Ovary (tissue), 9 donors: ENCODE results near the gene SEMA6C. TPM values are rescaled to one million over a fixed set of nuclear protein-coding genes. Genes with fewer than 3 reads are reported as not detected.
A peak's percentile ranks its signal among the peaks of the same experiment; 100 is the strongest.

Source experiments
- DNase-seq, 5 donors: peaks; one replicate each; pipeline ENCODE4 v3.0.0-alpha.2; 2019 to 2020
- H3K27ac ChIP-seq, 2 donors: fragments of 200-600 bp; one replicate each; pipeline versions ENCODE4 v1.5.1 to v1.8.0; 2019 to 2022
- H3K27me3 ChIP-seq: fragments of 200-600 bp; one replicate; pipeline ENCODE4 v1.8.0; 2022
- H3K36me3 ChIP-seq: fragments of 200-600 bp; sonication (generic); one replicate; pipeline ENCODE4 v1.5.1; 2019
- H3K4me1 ChIP-seq: one replicate; pipeline ENCODE4 v1.8.1; 2013; ENCODE audit warnings: mild to moderate bottlenecking, moderate library complexity; ENCODE audit not compliant: insufficient read depth
- H3K4me3 ChIP-seq: fragments of 200-600 bp; sonication (generic); one replicate; pipeline ENCODE4 v1.5.1; 2017
- H3K9me3 ChIP-seq, 2 donors: fragments of 200-600 bp in 1 of 2; sonication (generic) in 1 of 2; one replicate each; pipeline versions ENCODE4 v1.5.1 to v1.8.1; 2013 to 2019; ENCODE audit warnings: mild to moderate bottlenecking in 1 of 2, moderate library complexity in 1 of 2
- EP300 ChIP-seq: sonication (generic); formaldehyde crosslinking; IDR thresholded peaks from one replicate; pipeline ENCODE4 v1.6.1; 2017; ENCODE audit warnings: antibody characterized with exemption
- POLR2A ChIP-seq: fragments of 450-650 bp; IDR thresholded peaks from one replicate; pipeline ENCODE4 v1.6.1; 2017; ENCODE audit warnings: antibody characterized with exemption, mild to moderate bottlenecking, moderate library complexity
- WGBS, 3 donors: extraction: QIAGEN DNeasy Blood & Tissue Kit in 1 of 3; methylation state at CpG; one replicate each; pipeline versions ENCODE4 v1.1.5 to v1.1.7; 2013 to 2017; 5-methylcytosine and 5-hydroxymethylcytosine counted together
- intact Hi-C, 4 donors: fragments of 100-400 bp; cut with DNase I; formaldehyde crosslinking; loops; one replicate each; pipeline versions ENCODE4 v1.11.0 to v1.15.1; 2022 to 2023
- polyA plus RNA-seq, 2 donors: library from polyadenylated mRNA; stranded (reverse); fragments of 200-250 nt in 1 of 2; fragments of 350-450 nt in 1 of 2; fragmentation: Illumina TruSeq in 1 of 2; extraction: RNeasy Lipid Tissue Mini Kit (QIAGEN cat#74804) in 1 of 2; gene quantifications; one replicate each; pipeline ENCODE4 v1.2.3, GENCODE V29; 2013 to 2014
- total RNA-seq, 7 donors: library from RNA; depleted of rRNA in 2 of 7; stranded (reverse); fragments of >200 nt in 2 of 7; fragmentation: NEBNext Ultra II Directional in 3 of 7; extraction: Animal tissue kit (Norgen Biotek cat#: 25700) in 3 of 7; gene quantifications; one replicate each; pipeline versions ENCODE4 v1.1.0 to v1.2.4, GENCODE V29; 2016 to 2023
- TF ChIP-seq, protein P1 (sequence below), 3 donors: fragments of 450-650 bp in 2 of 3; fragments of 200-600 bp in 1 of 3; IDR thresholded peaks; one replicate each; pipeline versions ENCODE4 v1.5.1 to v1.8.0; 2016 to 2022; ENCODE audit warnings: antibody characterized with exemption in 3 of 3, mild to moderate bottlenecking in 1 of 3
- donor health status: DM: no; HTN: no; CAD: no; lungs with moderate emphysema.
- donor health status: DM: no; HTN: no; CAD: no.
- donor health status: Bipolar disorder and iron deficiency.
- donor health status: DM: yes; HTN: yes; CAD: no.
- donor health status: DM: no; HTN: no; CAD: no.
- donor health status: DM: yes; HTN: yes; CAD: no.

The SEMA6C gene
- total and polyA plus RNA-seq, 9 donors, result 5.0 to 18.0 (median 13.4) TPM

DNA sequence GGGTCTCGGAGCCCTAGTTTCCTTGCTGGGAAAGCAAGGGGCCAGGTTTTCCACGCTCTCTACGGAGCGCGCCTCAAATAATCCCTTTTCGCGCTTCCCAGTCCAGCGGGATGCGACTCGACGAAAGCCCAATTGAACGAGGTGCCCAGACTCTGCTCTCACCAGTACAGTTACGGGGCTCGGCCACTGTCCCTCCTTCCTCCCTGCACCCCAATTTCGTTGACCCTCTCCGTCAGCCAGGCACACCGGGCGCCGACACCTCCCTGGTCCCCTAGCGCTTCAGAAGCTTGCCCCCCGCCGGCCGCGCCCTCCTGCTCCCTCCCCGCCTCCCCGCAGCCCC lies 389 bp downstream of the SEMA6C start:
- TF ChIP-seq, protein P1, sequence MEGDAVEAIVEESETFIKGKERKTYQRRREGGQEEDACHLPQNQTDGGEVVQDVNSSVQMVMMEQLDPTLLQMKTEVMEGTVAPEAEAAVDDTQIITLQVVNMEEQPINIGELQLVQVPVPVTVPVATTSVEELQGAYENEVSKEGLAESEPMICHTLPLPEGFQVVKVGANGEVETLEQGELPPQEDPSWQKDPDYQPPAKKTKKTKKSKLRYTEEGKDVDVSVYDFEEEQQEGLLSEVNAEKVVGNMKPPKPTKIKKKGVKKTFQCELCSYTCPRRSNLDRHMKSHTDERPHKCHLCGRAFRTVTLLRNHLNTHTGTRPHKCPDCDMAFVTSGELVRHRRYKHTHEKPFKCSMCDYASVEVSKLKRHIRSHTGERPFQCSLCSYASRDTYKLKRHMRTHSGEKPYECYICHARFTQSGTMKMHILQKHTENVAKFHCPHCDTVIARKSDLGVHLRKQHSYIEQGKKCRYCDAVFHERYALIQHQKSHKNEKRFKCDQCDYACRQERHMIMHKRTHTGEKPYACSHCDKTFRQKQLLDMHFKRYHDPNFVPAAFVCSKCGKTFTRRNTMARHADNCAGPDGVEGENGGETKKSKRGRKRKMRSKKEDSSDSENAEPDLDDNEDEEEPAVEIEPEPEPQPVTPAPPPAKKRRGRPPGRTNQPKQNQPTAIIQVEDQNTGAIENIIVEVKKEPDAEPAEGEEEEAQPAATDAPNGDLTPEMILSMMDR (IDR thresholded peaks at IDR 0.05), result no peak
- TF ChIP-seq EP300 (no peak), POLR2A (no peak)
- no peak for DNase-seq
- Histone ChIP-seq H3K4me1 (peaks cover 8% of the 10 kb centered on the region), H3K36me3 (no peaks in the 10 kb centered on the region), H3K4me3 (peak overlapping the region; percentile 45), H3K27me3 (no peaks in the 10 kb centered on the region), H3K9me3 (no peaks in the 10 kb centered on the region), H3K27ac (peak overlapping the region; percentile 41 to 77)
- intact Hi-C loops, result loop anchor here in 2 of 4 donors (5.0 to 10.0 kb wide), 2 partner anchors 71 to 74 kb away; partner anchors contain the start of gene GABPB2 (in 2 of the 2)
- WGBS, 3 donors, result 0 to 1% (median 0%) methylated on average over 21 to 26 of the region's 26 CpGs

DNA sequence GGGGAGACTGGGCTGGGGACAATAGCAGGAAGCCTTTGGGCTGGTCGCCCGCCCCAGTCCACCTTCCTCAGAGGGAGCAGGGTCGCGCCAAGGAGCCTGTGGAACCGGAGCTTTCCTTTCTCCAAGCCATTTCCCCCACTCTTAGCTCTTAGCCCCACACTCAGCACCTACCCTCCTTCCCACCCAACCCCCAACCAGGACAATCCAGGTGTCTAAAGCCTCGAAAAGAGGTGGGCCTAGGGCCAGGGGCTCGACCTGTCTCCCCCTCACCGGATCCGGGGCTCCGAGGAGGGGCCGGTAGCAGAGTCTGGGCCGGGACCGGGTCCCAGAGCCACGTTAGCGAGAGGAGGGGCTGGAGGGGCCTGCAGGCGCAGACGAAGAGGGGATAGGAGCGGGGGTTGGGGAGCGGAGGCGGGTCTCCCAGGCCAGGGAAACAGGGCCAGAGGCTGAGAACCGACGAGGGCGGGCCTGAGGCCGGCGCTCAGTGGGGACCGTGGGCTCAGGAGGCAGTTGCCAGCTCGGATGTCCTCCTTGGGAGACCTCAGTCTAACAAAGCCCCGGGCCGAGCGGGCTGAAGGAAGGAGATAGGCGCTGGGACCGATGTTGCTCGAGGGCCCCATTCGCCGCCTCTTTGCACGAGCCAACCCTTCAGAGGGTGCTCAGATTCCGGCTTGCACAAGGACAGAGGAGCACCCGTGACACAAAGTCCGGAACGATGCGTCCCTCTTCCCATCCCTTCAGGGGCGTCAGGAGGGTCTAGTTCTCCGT lies 943 bp downstream of the SEMA6C start:
- 7 to 9% (median 9%) methylated on average over 35 to 43 of the region's 43 CpGs for WGBS, 3 donors
- peak overlapping the region; percentile 45 for H3K4me3 ChIP-seq
- peak overlapping the region; percentile 41 to 77 for H3K27ac ChIP-seq
- intact Hi-C loops, result loop anchor here in 2 of 4 donors (5.0 to 10.0 kb wide), 2 partner anchors 71 to 73 kb away; partner anchors contain the start of gene GABPB2 (in 2 of the 2)
- no peaks in the 10 kb centered on the region for H3K9me3 ChIP-seq
- H3K27me3 ChIP-seq, result no peaks in the 10 kb centered on the region
- no peaks in the 10 kb centered on the region for H3K36me3 ChIP-seq
- peaks cover 8% of the 10 kb centered on the region for H3K4me1 ChIP-seq
- TF ChIP-seq, protein P1 (IDR thresholded peaks at IDR 0.05), result no peak
- TF ChIP-seq EP300 (no peak), POLR2A (no peak)
- DNase-seq, result peak in 3 of 5 donors; percentile 55 to 61 (median 59)

DNA sequence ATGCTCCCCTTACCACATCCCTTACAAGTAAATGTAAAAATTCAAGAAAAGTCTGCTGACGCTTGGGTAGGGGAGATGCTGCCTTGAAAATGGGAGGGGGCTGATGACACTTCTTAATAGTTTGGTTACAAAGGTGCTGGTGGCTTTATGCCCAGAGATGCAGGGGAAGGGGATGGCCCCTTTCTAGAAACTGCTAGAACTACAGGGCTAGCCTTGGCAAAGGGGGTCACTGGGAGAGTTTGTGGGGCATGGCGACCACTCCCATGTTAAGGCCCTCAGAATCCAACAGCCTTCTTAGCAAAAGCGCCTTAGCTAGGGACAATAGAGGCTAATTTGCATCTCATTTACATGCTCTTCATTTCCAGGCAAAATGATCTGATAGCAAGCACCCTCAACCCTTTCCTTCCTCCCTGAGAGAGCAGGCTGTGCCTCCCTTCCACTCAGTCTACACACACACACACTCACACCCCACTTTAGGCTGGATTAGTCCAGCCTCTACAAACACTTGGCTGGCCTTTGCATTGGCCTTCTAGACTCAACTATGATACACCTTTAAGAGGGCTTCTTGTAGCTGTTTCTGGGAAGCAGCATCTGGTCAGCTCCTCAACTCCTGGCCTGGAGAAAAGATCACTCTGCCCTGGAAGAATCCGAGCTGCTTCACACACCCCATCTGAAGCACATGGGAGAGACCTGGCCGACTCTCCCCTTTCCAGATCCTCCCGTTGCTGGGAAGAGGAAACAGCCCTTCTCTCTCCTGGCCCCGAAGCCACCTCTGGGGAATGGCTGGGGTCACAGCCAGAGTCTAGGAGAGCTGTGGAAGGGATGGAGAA lies 1.7 kb downstream of the SEMA6C start:
- 42 to 50% (median 48%) methylated on average over 7 of the region's 7 CpGs for WGBS, 3 donors

DNA sequence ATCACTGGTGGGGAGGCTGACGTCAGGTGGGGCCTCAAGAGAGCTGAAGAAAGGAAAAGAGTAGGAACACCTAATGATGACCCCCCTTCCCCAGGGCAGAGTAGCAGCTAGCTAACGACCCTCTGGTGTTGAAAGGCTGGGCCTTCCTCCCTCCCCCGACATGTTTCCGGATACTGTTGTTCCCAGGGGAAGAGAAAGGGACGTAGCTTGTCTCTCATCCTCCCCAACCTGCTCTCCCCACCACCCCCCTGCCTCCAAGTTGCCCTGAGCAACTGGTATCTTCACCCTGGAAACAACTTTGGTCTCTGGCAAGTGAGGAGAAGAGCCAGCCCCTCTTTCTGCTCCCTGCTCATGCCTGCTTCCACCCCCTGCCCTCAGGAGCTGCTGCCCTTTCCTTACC lies 2.4 kb downstream of the SEMA6C start:
- WGBS, 3 donors, result 49 to 69% (median 64%) methylated on average over 5 of the region's 5 CpGs
- H3K9me3 ChIP-seq, result no peaks in the 10 kb centered on the region
- no peak overlapping the region for H3K4me3 ChIP-seq
- no peak for TF ChIP-seq EP300
- TF ChIP-seq, protein P1 (IDR thresholded peaks at IDR 0.05), result no peak
- no peak for TF ChIP-seq POLR2A
- no peaks in the 10 kb centered on the region for H3K27me3 ChIP-seq
- H3K36me3 ChIP-seq, result no peaks in the 10 kb centered on the region
- peaks cover 8% of the 10 kb centered on the region for H3K4me1 ChIP-seq
- peak in 2 of 5 donors; percentile 20 to 34 for DNase-seq
- no peak overlapping the region for H3K27ac ChIP-seq
- intact Hi-C loops, result loop anchor here in 1 of 4 donors (10.0 kb wide), 1 partner anchor 69 kb away; the partner anchor contains the start of gene GABPB2

More for the DNA sequence above, 1.7 kb downstream of the SEMA6C start:
- DNase-seq, result peak in 2 of 5 donors; percentile 21 to 45
- H3K9me3 ChIP-seq, result no peaks in the 10 kb centered on the region
- intact Hi-C loops, result loop anchor here in 2 of 4 donors (5.0 to 10.0 kb wide), 2 partner anchors 70 to 72 kb away; partner anchors contain the start of gene GABPB2 (in 2 of the 2)
- no peaks in the 10 kb centered on the region for H3K36me3 ChIP-seq
- no peak overlapping the region for H3K27ac ChIP-seq
- H3K27me3 ChIP-seq, result no peaks in the 10 kb centered on the region
- peaks cover 8% of the 10 kb centered on the region for H3K4me1 ChIP-seq
- TF ChIP-seq EP300 (no peak), POLR2A (no peak)
- TF ChIP-seq, protein P1 (IDR thresholded peaks at IDR 0.05), result no peak
- H3K4me3 ChIP-seq, result peak overlapping the region; percentile 45
